Tibial nerve (tissue), 4 donors: ENCODE measurements around the gene RNASE1. TPM values are rescaled to one million over a fixed set of nuclear protein-coding genes. Genes with fewer than 3 reads are reported as not detected.

ENCODE experiments used
- DNase-seq, 2 donors: peaks; one replicate each; pipeline ENCODE4 v3.0.0-alpha.2; 2019; ENCODE audit warnings: low spot score in 2 of 2
- H3K27ac ChIP-seq, 4 donors: fragments of 200-600 bp; sonication (generic) in 3 of 4; one replicate each; pipeline ENCODE4 v1.5.1; 2017 to 2019; ENCODE audit warnings: mild to moderate bottlenecking in 1 of 4
- H3K27me3 ChIP-seq, 2 donors: fragments of 200-600 bp; sonication (generic) in 1 of 2; one replicate each; pipeline versions ENCODE4 v1.5.1 to v1.6.0; 2017 to 2019
- H3K36me3 ChIP-seq, 3 donors: fragments of 200-600 bp; sonication (generic); one replicate each; pipeline ENCODE4 v1.5.1; 2018 to 2019
- H3K4me1 ChIP-seq, 4 donors: fragments of 200-600 bp; sonication (generic) in 3 of 4; one replicate each; pipeline ENCODE4 v1.5.1; 2017 to 2019
- H3K4me3 ChIP-seq, 4 donors: fragments of 200-600 bp; sonication (generic) in 3 of 4; one replicate each; pipeline ENCODE4 v1.5.1; 2017 to 2019; ENCODE audit warnings: mild to moderate bottlenecking in 1 of 4, moderate library complexity in 1 of 4
- H3K9me3 ChIP-seq, 4 donors: fragments of 200-600 bp; sonication (generic) in 3 of 4; one replicate each; pipeline ENCODE4 v1.5.1; 2017 to 2019
- CTCF ChIP-seq, 5 experiments: fragments of 200-600 bp in 3 of 5; fragments of 450-650 bp in 2 of 5; sonication (generic) in 3 of 5; IDR thresholded peaks; one replicate each; pipeline ENCODE4 v1.5.1; 2016 to 2019; ENCODE audit warnings: antibody characterized with exemption in 5 of 5, mild to moderate bottlenecking in 3 of 5, moderate library complexity in 2 of 5
- EP300 ChIP-seq, 2 donors: sonication (generic); formaldehyde crosslinking; IDR thresholded peaks; one replicate each; pipeline ENCODE4 v1.6.1; 2017; ENCODE audit warnings: antibody characterized with exemption in 2 of 2, mild to moderate bottlenecking in 1 of 2
- POLR2A ChIP-seq, 2 donors: fragments of 450-650 bp; IDR thresholded peaks; one replicate each; pipeline ENCODE4 v1.6.1; 2017; ENCODE audit warnings: antibody characterized with exemption in 2 of 2, mild to moderate bottlenecking in 2 of 2, moderate library complexity in 2 of 2
- WGBS, 2 donors: methylation state at CpG; one replicate each; pipeline ENCODE4 v1.1.5; 2018; 5-methylcytosine and 5-hydroxymethylcytosine counted together
- total RNA-seq, 4 donors: library from RNA; depleted of rRNA; stranded (reverse); fragments of >200 nt; gene quantifications; one replicate each; pipeline ENCODE4 v1.1.0, GENCODE V29; 2016

The RNASE1 gene
- total RNA-seq, 4 donors from 2014 or later: 245 to 430 (median 379) TPM

GRCh38 chr14:20791597-20791996, 11.0 kb downstream of the RNASE1 start:
- TF ChIP-seq EP300 (IDR thresholded peaks at IDR 0.05) (no peak), POLR2A (IDR thresholded peaks at IDR 0.05) (no peak), CTCF (IDR thresholded peaks at IDR 0.05) (no peak)
- Histone ChIP-seq H3K36me3 (no peaks in the 10 kb centered on the region), H3K27me3 (no peaks in the 10 kb centered on the region), H3K4me3 (no peak overlapping the region), H3K27ac (peak overlapping the region in 1 of 4 donors; percentile 18), H3K4me1 (no peaks in the 10 kb centered on the region), H3K9me3 (no peaks in the 10 kb centered on the region)
- whole genome bisulfite sequencing, 2 donors: 75 to 78% methylated on average over 2 of the region's 2 CpGs
- DNase-seq: no peak

GRCh38 chr14:20791187-20791586, 11.5 kb downstream of the RNASE1 start:
- Histone ChIP-seq H3K4me1 (no peaks in the 10 kb centered on the region), H3K9me3 (no peaks in the 10 kb centered on the region), H3K36me3 (no peaks in the 10 kb centered on the region), H3K27me3 (no peaks in the 10 kb centered on the region), H3K4me3 (no peak overlapping the region), H3K27ac (peak overlapping the region in 1 of 4 donors; percentile 18)
- DNase-seq: no peak
- TF ChIP-seq EP300 (IDR thresholded peaks at IDR 0.05) (no peak), CTCF (IDR thresholded peaks at IDR 0.05) (no peak), POLR2A (IDR thresholded peaks at IDR 0.05) (no peak)
- WGBS, 2 donors: 68 to 70% methylated on average over 7 of the region's 7 CpGs

GRCh38 chr14:20790464-20791116, 12.1 kb downstream of the RNASE1 start:
- no peak overlapping the region for H3K4me3 ChIP-seq
- H3K36me3 ChIP-seq: no peaks in the 10 kb centered on the region
- WGBS, 2 donors: 78 to 86% methylated on average over 13 of the region's 13 CpGs

GRCh38 chr14:20789230-20789813, 13.3 kb downstream of the RNASE1 start:
- TF ChIP-seq POLR2A (IDR thresholded peaks at IDR 0.05) (no peak), EP300 (IDR thresholded peaks at IDR 0.05) (no peak), CTCF (IDR thresholded peaks at IDR 0.05) (no peak)
- WGBS, 2 donors: 50 to 56% methylated on average over 3 of the region's 3 CpGs

More at GRCh38 chr14:20790464-20791116, 12.1 kb downstream of the RNASE1 start:
- H3K27ac ChIP-seq: no peak overlapping the region
- no peaks in the 10 kb centered on the region for H3K4me1 ChIP-seq
- no peak for DNase-seq
- TF ChIP-seq POLR2A (IDR thresholded peaks at IDR 0.05) (no peak), EP300 (IDR thresholded peaks at IDR 0.05) (no peak), CTCF (IDR thresholded peaks at IDR 0.05) (no peak)
- H3K27me3 ChIP-seq: no peaks in the 10 kb centered on the region
- no peaks in the 10 kb centered on the region for H3K9me3 ChIP-seq

GRCh38 chr14:20787025-20787424, 15.6 kb downstream of the RNASE1 start:
- Histone ChIP-seq H3K36me3 (no peaks in the 10 kb centered on the region), H3K9me3 (no peaks in the 10 kb centered on the region), H3K27me3 (no peaks in the 10 kb centered on the region), H3K4me3 (no peak overlapping the region), H3K4me1 (peaks cover 0 to 5% (median 1%) of the 10 kb centered on the region in 4 donors), H3K27ac (no peak overlapping the region)
- TF ChIP-seq EP300 (IDR thresholded peaks at IDR 0.05) (no peak), POLR2A (IDR thresholded peaks at IDR 0.05) (no peak), CTCF (IDR thresholded peaks at IDR 0.05) (no peak)
- 49 to 58% methylated on average over 4 of the region's 4 CpGs for WGBS, 2 donors
- DNase-seq: no peak

More at GRCh38 chr14:20789230-20789813, 13.3 kb downstream of the RNASE1 start:
- Histone ChIP-seq H3K4me1 (no peaks in the 10 kb centered on the region), H3K9me3 (no peaks in the 10 kb centered on the region), H3K36me3 (no peaks in the 10 kb centered on the region), H3K27me3 (no peaks in the 10 kb centered on the region), H3K4me3 (no peak overlapping the region), H3K27ac (no peak overlapping the region)
- DNase-seq: no peak
